ENCODE data around the gene SLIT3.

GRCh38 chr5:168960497-168960896, 340.4 kb downstream of the SLIT3 start:
- no peak for TF ChIP-seq POLR2A (IDR thresholded peaks at IDR 0.05)
- no peak for TF ChIP-seq CTCF (IDR thresholded peaks at IDR 0.05)

All from right lobe of liver (tissue), 4 donors.